Panc1 (cell line): ENCODE results near the gene PCF11. TPM values are rescaled to one million over a fixed set of nuclear protein-coding genes. Genes with fewer than 3 reads are reported as not detected.

Experiments
- ATAC-seq: fragments of 200-7000 bp; cut with Tn5 transposase; 2 replicates; pipeline ENCODE4 v1.9.1; 2020; ENCODE audit warnings: mild to moderate bottlenecking, moderate library complexity
- Bru-seq: library from RNA; stranded (reverse); fragments of 400-500 nt; gene quantifications from one replicate; lab custom pipeline; 2021; lab: Mats Ljungman, UMichigan
- BruChase-seq, 2 experiments: library from RNA; stranded (reverse); fragments of 400-500 nt; gene quantifications; one replicate each; lab custom pipeline; 2021; lab: Mats Ljungman, UMichigan
- BruUV-seq: library from RNA; stranded (reverse); fragments of 400-500 nt; replicated peaks from 2 replicates; lab custom pipeline; 2021; lab: Mats Ljungman, UMichigan
- CTCF ChIA-PET: fragments of 300-600 bp; sonication (Branson Sonifier 250); formaldehyde crosslinking; loops from one replicate; lab custom pipeline; 2022; ENCODE audit warnings: antibody characterized with exemption; lab: Charles Lee
- POLR2A ChIA-PET: fragments of 300-600 bp; sonication (Branson Sonifier 250); formaldehyde crosslinking; loops from one replicate; lab custom pipeline; 2022; ENCODE audit warnings: antibody characterized with exemption; lab: Charles Lee
- DNase-seq: peaks from one replicate; pipeline ENCODE4 v3.0.0-alpha.2; 2010; ENCODE audit warnings: low read depth, low spot score
- H3K27ac ChIP-seq: 2 replicates; pipeline ENCODE4 v1.5.1; 2011; ENCODE audit warnings: mild to moderate bottlenecking, low read length, inconsistent platforms
- H3K27me3 ChIP-seq: fragments of 200-500 bp; sonication (Bioruptor generic); 2 replicates; pipeline ENCODE4 v1.6.0; 2014; ENCODE audit warnings: low read length, inconsistent platforms; ENCODE audit not compliant: control insufficient read depth, insufficient read depth
- H3K36me3 ChIP-seq: fragments of 200-500 bp; sonication (Bioruptor generic); 2 replicates; pipeline ENCODE4 v1.5.1; 2014; ENCODE audit warnings: inconsistent platforms, mild to moderate bottlenecking, low read length, moderate library complexity; ENCODE audit not compliant: control insufficient read depth, insufficient read depth
- H3K4me1 ChIP-seq: 2 replicates; pipeline ENCODE4 v1.5.1; 2011; ENCODE audit warnings: inconsistent platforms, mild to moderate bottlenecking, low read length, moderate library complexity; ENCODE audit not compliant: control insufficient read depth, insufficient read depth
- H3K4me3 ChIP-seq, 2 experiments: 2 replicates each; pipeline ENCODE4 v1.5.1; 2011 to 2012; ENCODE audit warnings: low read depth in 2 of 2, low read length in 2 of 2, mild to moderate bottlenecking in 2 of 2, inconsistent platforms in 1 of 2, moderate library complexity in 1 of 2
- H3K9me3 ChIP-seq: fragments of 200-500 bp; sonication (Bioruptor generic); 2 replicates; pipeline ENCODE4 v1.5.1; 2014; ENCODE audit warnings: low read depth, mild to moderate bottlenecking, inconsistent platforms, low read length, moderate library complexity; ENCODE audit not compliant: control insufficient read depth, insufficient read depth
- CTCF ChIP-seq: fragments of 450-650 bp; IDR thresholded peaks from 2 replicates; pipeline ENCODE4 v1.5.1; 2017; ENCODE audit warnings: mild to moderate bottlenecking
- POLR2AphosphoS5 ChIP-seq: IDR thresholded peaks from 2 replicates; pipeline ENCODE4 v1.6.1; 2012; ENCODE audit warnings: mild to moderate bottlenecking, low read depth, low read length, moderate library complexity
- REST ChIP-seq, 2 experiments: IDR thresholded peaks; 2 replicates each; pipeline ENCODE4 v1.6.1; 2011 to 2012; ENCODE audit warnings: low read depth in 2 of 2, control low read depth in 1 of 2, low read length in 1 of 2, mild to moderate bottlenecking in 1 of 2, moderate library complexity in 1 of 2; ENCODE audit not compliant: insufficient read depth in 1 of 2
- SIN3A ChIP-seq: IDR thresholded peaks from 2 replicates; pipeline ENCODE4 v1.6.1; 2012; ENCODE audit warnings: low read depth, mild to moderate bottlenecking, low read length, moderate library complexity, borderline replicate concordance; ENCODE audit not compliant: insufficient read depth
- TCF7L2 ChIP-seq: IDR thresholded peaks from 2 replicates; pipeline ENCODE4 v1.6.1; 2011; ENCODE audit warnings: mild to moderate bottlenecking, low read depth, low read length, inconsistent platforms
- in situ Hi-C: cut with HindIII; loops from 2 replicates; pipeline ENCODE4 v1.10.0; 2016; ENCODE audit warnings: low sequenced_read_pairs, low pct_unique_long_range_greater_than_20kb
- intact Hi-C: fragments of 100-400 bp; cut with micrococcal nuclease; formaldehyde crosslinking; loops from one replicate; pipeline ENCODE4 v1.10.0; 2022; ENCODE audit not compliant: unreplicated experiment
- long read RNA-seq: library from polyadenylated mRNA; unstranded; transcript quantifications from one replicate; pipeline ENCODE4 v2.0.0, GENCODE V29; 2021; ENCODE audit not compliant: unreplicated experiment
- polyA plus RNA-seq: library from polyadenylated mRNA; unstranded; fragments of >200 nt; gene quantifications from one replicate; pipeline ENCODE4 v1.2.1, GENCODE V29; 2012; ENCODE audit warnings: missing spikeins; ENCODE audit not compliant: insufficient read length
- total RNA-seq: library from RNA; stranded (reverse); gene quantifications from one replicate; pipeline ENCODE4 v1.2.1, GENCODE V29; 2021; ENCODE audit not compliant: unreplicated experiment

The PCF11 gene
- total RNA-seq (56.6 TPM), Bru-seq, nascent RNA (percentile 99 among the genes with signal in this experiment), BruChase-seq, experiment 1, labeled RNA remaining after a 2-hour chase (percentile 99 among the genes with signal in this experiment), BruChase-seq, experiment 2, labeled RNA remaining after a 6-hour chase (percentile 91 among the genes with signal in this experiment)
- polyA plus RNA-seq = 16.9 TPM
- long read RNA-seq, full-length matches to known transcripts = 5 of 38 reads
- long read RNA-seq, partial matches to known transcripts = 10 of 38 reads
- long read RNA-seq, other reads (novel, unspliced or antisense) = 23 of 38 reads

GRCh38 chr11:83156996-83157593 lies at the start of gene PCF11:
PCF11 (plus strand) TSS chr11:83157131; CDS start chr11:83157440, 309 bp downstream.
- intact Hi-C loops (loop anchor here (5.0 to 10.0 kb wide), 3 partner anchors 70 to 252 kb away; partner anchors contain the start of genes DDIAS, PRCP and RAB30), in situ Hi-C loops (no loop called here)
- Histone ChIP-seq H3K9me3 (no peaks in the 10 kb centered on the region), H3K36me3 (peaks cover 33% of the 10 kb centered on the region), H3K4me1 (peaks cover 19% of the 10 kb centered on the region), H3K4me3 (peak within 1 kb of the TSS; percentile 86 to 95), H3K27ac (peak within 1 kb of the TSS; percentile 95), H3K27me3 (no peaks in the 10 kb centered on the region)
- CTCF ChIA-PET = no interaction called here
- DNase-seq (no peak), ATAC-seq (peak; percentile 41)
- POLR2A ChIA-PET = interaction anchor here (0.7 to 1.4 kb wide), 8 partner anchors 31 to 257 kb away, joined by 3 to 11 read pairs (median 4); partner anchors contain the start of gene PRCP
- TF ChIP-seq POLR2AphosphoS5 (peak; percentile 98), REST (IDR thresholded peaks at IDR 0.05; ENCODE audit: insufficient read depth in 1 of 2, low read depth in 2 of 2, low read length in 1 of 2) (peak in 1 of 2 experiments; percentile 53; a peak in 2 of 4 replicates), CTCF (no peak), SIN3A (peak; percentile 79), TCF7L2 (no peak)
- TSS peak; percentile 83 for BruUV-seq

GRCh38 chr11:83112886-83113285 lies 44.0 kb upstream of the PCF11 start:
- Histone ChIP-seq H3K9me3 (no peaks in the 10 kb centered on the region), H3K27me3 (no peaks in the 10 kb centered on the region), H3K4me3 (no peak overlapping the region), H3K27ac (no peak overlapping the region), H3K4me1 (no peaks in the 10 kb centered on the region), H3K36me3 (no peaks in the 10 kb centered on the region)
- DNase-seq = no peak
- BruUV-seq = no TSS peak
- in situ Hi-C loops (no loop called here), intact Hi-C loops (no loop called here)
- POLR2A ChIA-PET = no interaction called here
- CTCF ChIA-PET = no interaction called here
- TF ChIP-seq CTCF = no peak
- TF ChIP-seq REST (IDR thresholded peaks at IDR 0.05; ENCODE audit: insufficient read depth in 1 of 2, low read depth in 2 of 2, low read length in 1 of 2) = no peak
- no peak for TF ChIP-seq POLR2AphosphoS5
- no peak for TF ChIP-seq SIN3A
- TF ChIP-seq TCF7L2 = no peak
- ATAC-seq = no peak
